ENCODE results near the gene ADCY5. TPM values are rescaled to one million over a fixed set of nuclear protein-coding genes. Genes with fewer than 3 reads are reported as not detected.

Gene ADCY5
- total and polyA plus RNA-seq, 2 donors, result 0.76 to 1.7 TPM

DNA sequence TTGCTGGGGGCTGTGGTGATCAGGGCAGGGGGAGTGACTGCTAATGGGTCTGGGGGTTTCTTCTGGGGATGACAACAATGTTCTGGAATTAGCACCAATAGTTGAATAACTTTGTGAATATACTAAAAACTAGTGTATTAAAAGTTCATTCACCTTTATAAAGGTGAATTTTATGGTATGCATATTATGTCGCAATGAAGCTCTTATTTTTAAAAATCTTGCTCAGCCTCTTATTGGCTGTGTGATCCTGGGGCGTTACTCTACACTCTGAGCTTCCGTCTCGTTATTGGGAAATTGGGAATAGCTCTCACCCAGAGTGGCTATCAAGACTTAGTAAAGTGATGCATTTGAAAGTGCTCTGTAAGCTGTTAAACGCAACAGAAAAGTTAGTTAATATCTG lies 141.8 kb downstream of the ADCY5 start:
- 94% methylated on average over 5 of the region's 5 CpGs for WGBS
- DNase-seq (ENCODE audit: low read depth in 6 of 9, low spot score in 9 of 9), result no peak
- Histone ChIP-seq H3K4me1 (ENCODE audit: control insufficient read depth in 2 of 2, insufficient read depth in 2 of 2, low read length in 2 of 2) (peaks cover 0 to 3% of the 10 kb centered on the region in 2 donors), H3K4me3 (ENCODE audit: low read length in 2 of 2) (no peak overlapping the region), H3K27me3 (ENCODE audit: control insufficient read depth in 2 of 2, insufficient read depth in 1 of 2, low read length in 1 of 2) (peaks cover 0 to 6% of the 10 kb centered on the region in 2 donors), H3K27ac (ENCODE audit: low read depth in 1 of 2, low read length in 1 of 2) (no peak overlapping the region), H3K36me3 (ENCODE audit: control insufficient read depth in 2 of 2, insufficient read depth in 2 of 2, low read length in 1 of 2) (no peaks in the 10 kb centered on the region), H3K9me3 (ENCODE audit: control insufficient read depth in 2 of 2, insufficient read depth in 1 of 2, low read length in 1 of 2) (no peaks in the 10 kb centered on the region)

DNA sequence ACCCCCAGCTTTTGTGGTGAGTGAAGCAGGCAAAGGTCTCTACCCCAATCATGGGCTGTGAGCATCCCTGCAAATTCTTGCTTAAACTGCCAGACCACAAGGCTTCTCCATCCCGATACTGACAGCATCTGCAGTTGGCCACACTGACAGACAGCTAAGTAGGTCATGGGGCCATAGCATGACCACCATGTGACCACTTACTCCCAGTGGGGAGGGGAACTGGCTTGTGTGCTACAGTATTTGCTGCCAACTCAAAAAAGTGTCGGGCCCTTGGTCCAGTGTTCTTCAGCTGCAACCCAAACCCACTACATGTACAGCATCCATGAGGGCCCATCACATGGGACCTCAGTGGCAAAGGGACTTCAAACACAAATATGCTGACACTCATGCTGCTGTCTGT lies 143.7 kb downstream of the ADCY5 start:
- 98% methylated on average over 2 of the region's 2 CpGs for whole genome bisulfite sequencing
- no peak for DNase-seq (ENCODE audit: low read depth in 6 of 9, low spot score in 9 of 9)

DNA sequence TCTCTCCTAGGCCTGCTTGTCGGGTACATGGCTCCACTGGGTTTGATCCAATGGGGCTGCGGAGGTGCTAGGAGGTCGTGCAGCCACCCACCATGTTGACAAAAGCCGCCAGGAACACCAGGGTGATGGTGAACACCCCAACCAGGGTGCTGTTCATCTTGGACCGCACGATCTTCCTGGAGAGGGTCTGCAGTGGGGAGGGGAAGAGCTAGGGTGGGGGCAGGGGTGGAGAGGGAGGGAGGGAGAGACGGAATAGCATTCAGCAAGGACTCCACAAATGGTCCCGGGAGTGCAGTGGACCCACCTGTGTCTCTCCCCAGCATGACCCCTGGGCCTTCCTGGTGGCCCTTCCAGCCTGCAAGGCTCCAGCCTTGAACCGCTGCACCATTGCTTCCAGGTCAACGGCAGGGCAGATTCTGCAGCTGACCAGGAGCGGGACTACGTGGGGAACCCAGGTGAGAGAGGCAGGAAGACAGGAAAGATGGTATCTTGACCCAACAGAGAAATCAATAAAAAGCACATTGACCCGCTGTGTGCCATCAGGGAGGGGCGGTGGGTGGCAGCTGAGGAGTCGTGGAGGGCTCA lies 144.8 kb downstream of the ADCY5 start:
- no peak for DNase-seq (ENCODE audit: low read depth in 6 of 9, low spot score in 9 of 9)
- H3K9me3 ChIP-seq (ENCODE audit: control insufficient read depth in 2 of 2, insufficient read depth in 1 of 2, low read length in 1 of 2), result no peaks in the 10 kb centered on the region
- H3K4me3 ChIP-seq (ENCODE audit: low read length in 2 of 2), result no peak overlapping the region
- no peaks in the 10 kb centered on the region for H3K4me1 ChIP-seq (ENCODE audit: control insufficient read depth in 2 of 2, insufficient read depth in 2 of 2, low read length in 2 of 2)
- peaks cover 0 to 3% of the 10 kb centered on the region in 2 donors for H3K27me3 ChIP-seq (ENCODE audit: control insufficient read depth in 2 of 2, insufficient read depth in 1 of 2, low read length in 1 of 2)
- H3K36me3 ChIP-seq (ENCODE audit: control insufficient read depth in 2 of 2, insufficient read depth in 2 of 2, low read length in 1 of 2), result no peaks in the 10 kb centered on the region
- H3K27ac ChIP-seq (ENCODE audit: low read depth in 1 of 2, low read length in 1 of 2), result no peak overlapping the region
- WGBS, result 94% methylated on average over 15 of the region's 15 CpGs

More for the DNA sequence above, 143.7 kb downstream of the ADCY5 start:
- Histone ChIP-seq H3K4me1 (ENCODE audit: control insufficient read depth in 2 of 2, insufficient read depth in 2 of 2, low read length in 2 of 2) (no peaks in the 10 kb centered on the region), H3K27me3 (ENCODE audit: control insufficient read depth in 2 of 2, insufficient read depth in 1 of 2, low read length in 1 of 2) (peaks cover 0 to 3% of the 10 kb centered on the region in 2 donors), H3K36me3 (ENCODE audit: control insufficient read depth in 2 of 2, insufficient read depth in 2 of 2, low read length in 1 of 2) (no peaks in the 10 kb centered on the region), H3K4me3 (ENCODE audit: low read length in 2 of 2) (no peak overlapping the region), H3K27ac (ENCODE audit: low read depth in 1 of 2, low read length in 1 of 2) (no peak overlapping the region), H3K9me3 (ENCODE audit: control insufficient read depth in 2 of 2, insufficient read depth in 1 of 2, low read length in 1 of 2) (no peaks in the 10 kb centered on the region)

DNA sequence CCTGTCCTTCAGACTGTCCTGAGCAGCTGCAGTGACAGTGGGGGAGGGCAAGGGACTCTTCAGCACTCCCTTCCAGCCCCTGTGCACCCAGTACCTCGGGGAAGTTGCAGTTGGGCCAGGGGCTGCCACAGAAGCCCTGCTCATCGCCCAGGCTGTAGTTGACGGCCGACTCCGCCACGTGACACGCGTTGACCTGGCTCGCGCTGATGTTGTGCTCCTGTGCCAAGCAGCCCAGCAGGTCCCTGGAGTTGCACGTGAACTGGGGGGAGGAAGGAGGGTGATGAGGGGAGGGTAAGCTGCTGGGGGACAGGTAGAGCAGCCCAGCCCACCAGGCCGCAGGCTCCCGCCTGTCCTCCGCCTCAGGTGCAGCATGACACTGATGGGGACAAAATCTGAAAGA lies 145.9 kb downstream of the ADCY5 start:
- Histone ChIP-seq H3K27me3 (ENCODE audit: control insufficient read depth in 2 of 2, insufficient read depth in 1 of 2, low read length in 1 of 2) (peaks cover 0 to 3% of the 10 kb centered on the region in 2 donors), H3K4me1 (ENCODE audit: control insufficient read depth in 2 of 2, insufficient read depth in 2 of 2, low read length in 2 of 2) (no peaks in the 10 kb centered on the region), H3K27ac (ENCODE audit: low read depth in 1 of 2, low read length in 1 of 2) (no peak overlapping the region), H3K9me3 (ENCODE audit: control insufficient read depth in 2 of 2, insufficient read depth in 1 of 2, low read length in 1 of 2) (no peaks in the 10 kb centered on the region), H3K36me3 (ENCODE audit: control insufficient read depth in 2 of 2, insufficient read depth in 2 of 2, low read length in 1 of 2) (no peaks in the 10 kb centered on the region), H3K4me3 (ENCODE audit: low read length in 2 of 2) (no peak overlapping the region)
- 85% methylated on average over 14 of the region's 14 CpGs for WGBS
- no peak for DNase-seq (ENCODE audit: low read depth in 6 of 9, low spot score in 9 of 9)

DNA sequence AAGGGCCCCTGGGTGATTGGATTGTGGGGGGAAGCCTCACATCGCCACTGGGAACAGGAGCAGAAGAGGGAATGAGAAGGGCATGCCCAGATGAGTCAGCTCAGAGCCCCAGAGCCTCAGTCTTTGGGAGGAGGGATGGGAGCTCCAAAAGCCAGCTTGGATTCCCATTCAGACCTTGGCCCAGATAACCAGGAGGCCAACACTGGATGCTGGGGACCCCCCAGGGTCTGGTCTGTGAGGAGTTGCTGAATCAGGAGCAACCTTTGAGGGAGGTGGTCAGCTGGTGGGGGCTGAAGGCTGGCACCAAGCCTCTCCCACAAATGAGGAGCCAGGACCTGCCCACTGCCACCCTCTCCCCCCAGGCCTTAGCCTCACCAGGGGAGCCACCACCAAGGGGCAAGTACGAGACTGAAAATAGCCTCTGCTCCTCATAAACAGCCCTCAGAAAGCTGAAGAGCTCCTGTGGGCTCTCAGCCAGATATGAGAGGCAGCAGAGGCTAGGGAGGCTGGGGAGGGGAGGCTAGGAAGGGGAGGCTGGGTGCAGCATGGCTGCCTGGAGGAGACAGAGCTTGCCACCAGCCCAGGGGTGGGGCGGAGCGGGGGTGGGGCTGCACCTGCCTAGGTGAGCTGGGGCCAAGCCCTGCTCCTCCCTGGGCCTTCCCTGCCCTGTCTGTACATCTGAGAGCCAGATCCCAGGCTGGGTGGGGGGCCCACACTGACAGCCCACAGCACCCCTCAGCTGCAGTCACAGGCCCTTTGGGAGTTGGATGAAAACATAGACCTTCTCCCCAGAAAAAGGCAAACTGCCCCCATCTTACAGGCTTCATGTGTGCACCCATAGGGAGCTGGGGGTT lies 147.3 kb downstream of the ADCY5 start:
- no peak for DNase-seq (ENCODE audit: low read depth in 6 of 9, low spot score in 9 of 9)
- 69% methylated on average over 4 of the region's 4 CpGs for WGBS
- Histone ChIP-seq H3K27ac (ENCODE audit: low read depth in 1 of 2, low read length in 1 of 2) (no peak overlapping the region), H3K4me1 (ENCODE audit: control insufficient read depth in 2 of 2, insufficient read depth in 2 of 2, low read length in 2 of 2) (no peaks in the 10 kb centered on the region), H3K4me3 (ENCODE audit: low read length in 2 of 2) (no peak overlapping the region), H3K36me3 (ENCODE audit: control insufficient read depth in 2 of 2, insufficient read depth in 2 of 2, low read length in 1 of 2) (no peaks in the 10 kb centered on the region), H3K9me3 (ENCODE audit: control insufficient read depth in 2 of 2, insufficient read depth in 1 of 2, low read length in 1 of 2) (no peaks in the 10 kb centered on the region), H3K27me3 (ENCODE audit: control insufficient read depth in 2 of 2, insufficient read depth in 1 of 2, low read length in 1 of 2) (peaks cover 0 to 3% of the 10 kb centered on the region in 2 donors)

DNA sequence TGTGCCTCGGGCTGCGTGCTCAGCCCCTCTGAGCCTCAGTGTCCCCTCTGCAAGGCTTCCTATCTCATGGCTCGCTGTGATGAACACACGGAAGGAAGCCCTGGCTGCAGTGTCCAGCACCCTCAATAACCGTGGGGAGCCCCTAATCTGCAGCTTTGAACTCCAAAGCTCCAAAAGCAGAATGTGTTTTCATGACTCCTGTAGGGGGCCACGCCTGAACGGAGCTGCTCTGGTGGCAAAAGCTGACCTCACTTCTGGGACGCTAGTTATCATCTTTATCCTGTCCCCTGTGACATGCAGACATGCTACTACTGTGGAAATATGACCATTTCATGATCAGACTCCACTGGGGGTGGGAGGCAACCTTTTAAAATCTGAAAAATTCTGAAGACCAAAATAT lies 148.3 kb downstream of the ADCY5 start:
- WGBS, result 90% methylated on average over 8 of the region's 8 CpGs
- Histone ChIP-seq H3K4me3 (ENCODE audit: low read length in 2 of 2) (no peak overlapping the region), H3K36me3 (ENCODE audit: control insufficient read depth in 2 of 2, insufficient read depth in 2 of 2, low read length in 1 of 2) (no peaks in the 10 kb centered on the region), H3K27ac (ENCODE audit: low read depth in 1 of 2, low read length in 1 of 2) (no peak overlapping the region), H3K9me3 (ENCODE audit: control insufficient read depth in 2 of 2, insufficient read depth in 1 of 2, low read length in 1 of 2) (no peaks in the 10 kb centered on the region), H3K4me1 (ENCODE audit: control insufficient read depth in 2 of 2, insufficient read depth in 2 of 2, low read length in 2 of 2) (no peaks in the 10 kb centered on the region), H3K27me3 (ENCODE audit: control insufficient read depth in 2 of 2, insufficient read depth in 1 of 2, low read length in 1 of 2) (peaks cover 0 to under 1% of the 10 kb centered on the region in 2 donors)
- DNase-seq (ENCODE audit: low read depth in 6 of 9, low spot score in 9 of 9), result no peak

DNA sequence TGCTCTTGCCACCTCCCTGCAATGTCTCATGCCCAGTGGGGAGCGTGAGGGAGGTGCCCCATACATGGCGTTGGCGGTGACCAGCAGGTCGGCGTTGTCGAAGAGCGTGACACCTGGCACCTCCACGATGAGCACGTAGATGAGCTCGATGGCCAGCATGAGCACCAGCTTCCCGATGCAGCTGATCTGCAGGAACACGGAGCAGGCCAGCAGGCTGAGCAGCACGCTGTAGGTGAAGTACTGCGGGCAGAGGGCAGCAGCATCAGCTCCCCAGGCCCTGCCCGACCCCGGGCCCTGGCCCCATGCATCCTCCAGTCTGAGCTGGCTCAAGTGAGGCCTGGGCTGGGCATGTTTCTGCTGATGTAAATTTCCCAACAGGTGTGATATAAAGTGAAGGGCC lies 148.8 kb downstream of the ADCY5 start:
- Histone ChIP-seq H3K4me1 (ENCODE audit: control insufficient read depth in 2 of 2, insufficient read depth in 2 of 2, low read length in 2 of 2) (no peaks in the 10 kb centered on the region), H3K9me3 (ENCODE audit: control insufficient read depth in 2 of 2, insufficient read depth in 1 of 2, low read length in 1 of 2) (no peaks in the 10 kb centered on the region), H3K36me3 (ENCODE audit: control insufficient read depth in 2 of 2, insufficient read depth in 2 of 2, low read length in 1 of 2) (no peaks in the 10 kb centered on the region), H3K27me3 (ENCODE audit: control insufficient read depth in 2 of 2, insufficient read depth in 1 of 2, low read length in 1 of 2) (no peaks in the 10 kb centered on the region), H3K4me3 (ENCODE audit: low read length in 2 of 2) (no peak overlapping the region), H3K27ac (ENCODE audit: low read depth in 1 of 2, low read length in 1 of 2) (no peak overlapping the region)
- no peak for DNase-seq (ENCODE audit: low read depth in 6 of 9, low spot score in 9 of 9)
- 97% methylated on average over 16 of the region's 16 CpGs for WGBS

DNA sequence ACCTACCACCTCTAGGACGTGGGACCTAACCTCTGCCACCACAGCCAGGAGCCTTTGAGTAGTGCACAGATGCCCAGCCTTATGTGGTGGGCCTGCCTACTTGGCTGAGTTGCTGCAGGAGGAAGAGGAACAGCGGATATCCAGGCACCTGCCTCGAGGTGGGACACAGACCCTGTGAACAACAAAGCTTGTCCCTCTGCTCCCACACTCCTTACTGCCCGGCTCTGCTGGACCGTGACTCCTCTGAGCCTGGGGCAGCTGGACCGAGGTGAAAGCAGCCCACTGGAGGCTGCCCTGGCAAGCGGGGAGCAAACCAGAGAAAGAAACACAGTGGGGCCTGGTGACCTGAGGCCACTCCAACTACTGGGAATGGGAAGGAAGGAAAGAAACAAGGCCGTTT lies 149.3 kb downstream of the ADCY5 start:
- Histone ChIP-seq H3K36me3 (ENCODE audit: control insufficient read depth in 2 of 2, insufficient read depth in 2 of 2, low read length in 1 of 2) (no peaks in the 10 kb centered on the region), H3K4me3 (ENCODE audit: low read length in 2 of 2) (no peak overlapping the region), H3K4me1 (ENCODE audit: control insufficient read depth in 2 of 2, insufficient read depth in 2 of 2, low read length in 2 of 2) (no peaks in the 10 kb centered on the region), H3K27ac (ENCODE audit: low read depth in 1 of 2, low read length in 1 of 2) (no peak overlapping the region), H3K9me3 (ENCODE audit: control insufficient read depth in 2 of 2, insufficient read depth in 1 of 2, low read length in 1 of 2) (no peaks in the 10 kb centered on the region), H3K27me3 (ENCODE audit: control insufficient read depth in 2 of 2, insufficient read depth in 1 of 2, low read length in 1 of 2) (no peaks in the 10 kb centered on the region)
- no peak for DNase-seq (ENCODE audit: low read depth in 6 of 9, low spot score in 9 of 9)
- 71% methylated on average over 8 of the region's 8 CpGs for WGBS

DNA sequence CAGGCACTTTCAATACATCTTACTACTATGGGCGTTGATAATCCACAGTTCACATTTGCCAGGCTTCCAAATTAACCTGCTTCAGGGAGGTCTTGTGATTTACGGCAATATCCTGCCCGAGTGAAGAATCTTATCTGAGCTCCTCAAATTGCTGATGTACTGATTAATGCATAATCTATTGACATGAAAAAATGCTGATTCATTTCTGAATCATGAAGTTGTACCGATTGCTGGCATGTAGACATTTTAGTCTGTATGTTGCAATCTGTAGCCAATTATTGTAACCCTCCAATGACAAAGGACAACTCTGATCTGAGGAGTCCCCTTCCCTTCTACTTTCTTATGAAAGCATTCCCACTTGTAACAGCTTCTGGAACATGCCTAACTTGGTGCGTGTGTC lies 150.0 kb downstream of the ADCY5 start:
- H3K27me3 ChIP-seq (ENCODE audit: control insufficient read depth in 2 of 2, insufficient read depth in 1 of 2, low read length in 1 of 2), result no peaks in the 10 kb centered on the region
- WGBS, result 89% methylated on average over 5 of the region's 5 CpGs
- H3K9me3 ChIP-seq (ENCODE audit: control insufficient read depth in 2 of 2, insufficient read depth in 1 of 2, low read length in 1 of 2), result no peaks in the 10 kb centered on the region
- no peaks in the 10 kb centered on the region for H3K36me3 ChIP-seq (ENCODE audit: control insufficient read depth in 2 of 2, insufficient read depth in 2 of 2, low read length in 1 of 2)
- H3K4me3 ChIP-seq (ENCODE audit: low read length in 2 of 2), result no peak overlapping the region
- no peaks in the 10 kb centered on the region for H3K4me1 ChIP-seq (ENCODE audit: control insufficient read depth in 2 of 2, insufficient read depth in 2 of 2, low read length in 2 of 2)
- H3K27ac ChIP-seq (ENCODE audit: low read depth in 1 of 2, low read length in 1 of 2), result no peak overlapping the region
- DNase-seq (ENCODE audit: low read depth in 6 of 9, low spot score in 9 of 9), result no peak
